Measurements from ENCODE around the gene KRT27. TPM values are rescaled to one million over a fixed set of nuclear protein-coding genes. Genes with fewer than 3 reads are reported as not detected.

The KRT27 gene
- total RNA-seq, 1 donor from 2014 or later = not detected

DNA sequence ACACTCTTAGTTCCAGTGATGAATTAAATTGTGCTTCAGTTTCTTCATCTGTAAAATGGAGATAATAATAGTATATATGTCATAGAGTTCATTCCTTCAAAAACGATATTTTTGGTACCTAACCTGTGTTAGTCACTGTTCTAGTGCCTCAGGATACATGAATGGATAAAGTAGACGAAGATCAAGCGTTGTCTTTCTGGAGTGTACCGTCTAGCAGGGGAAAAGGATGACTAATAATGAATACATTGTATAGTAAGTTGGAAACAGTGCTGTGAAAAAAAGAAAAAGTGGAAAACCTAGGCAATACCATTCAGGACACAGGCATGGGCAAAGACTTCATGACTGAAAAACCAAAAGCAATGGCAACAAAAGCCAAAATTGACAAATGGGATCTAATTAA lies 31.5 kb upstream of the KRT27 start:
- Histone ChIP-seq H3K27ac (no peak overlapping the region), H3K9me3 (ENCODE audit: low read depth) (no peaks in the 10 kb centered on the region), H3K4me1 (peaks cover 4% of the 10 kb centered on the region), H3F3A (ENCODE audit: low read depth) (peaks cover 22% of the 10 kb centered on the region), H3K27me3 (peaks cover 64% of the 10 kb centered on the region), H3K4me3 (no peak overlapping the region), H2AFZ (replicated peaks) (no peak overlapping the region), H3K4me2 (no peak overlapping the region), H4K20me1 (ENCODE audit: low read depth) (no peaks in the 10 kb centered on the region), H3K79me2 (ENCODE audit: low read depth) (peaks cover 7% of the 10 kb centered on the region), H3K9ac (no peak overlapping the region), H3K36me3 (no peaks in the 10 kb centered on the region)
- no peak for DNase-seq (ENCODE audit: low spot score)
- no peak overlapping the region for H3K27ac Mint-ChIP-seq
- H3K27me3 Mint-ChIP-seq (ENCODE audit: insufficient read depth, low read depth) = peaks cover 2% of the 10 kb centered on the region
- no peaks in the 10 kb centered on the region for H3K9me3 Mint-ChIP-seq
- H3K4me3 Mint-ChIP-seq = no peak overlapping the region
- peaks cover 9% of the 10 kb centered on the region for H3K4me1 Mint-ChIP-seq
- H3K36me3 Mint-ChIP-seq = peaks cover 3% of the 10 kb centered on the region
- TF ChIP-seq EZH2 (IDR thresholded peaks at IDR 0.05) (no peak), EZH2phosphoT487 (IDR thresholded peaks at IDR 0.05) (no peak)
- TF ChIP-seq, protein P1, sequence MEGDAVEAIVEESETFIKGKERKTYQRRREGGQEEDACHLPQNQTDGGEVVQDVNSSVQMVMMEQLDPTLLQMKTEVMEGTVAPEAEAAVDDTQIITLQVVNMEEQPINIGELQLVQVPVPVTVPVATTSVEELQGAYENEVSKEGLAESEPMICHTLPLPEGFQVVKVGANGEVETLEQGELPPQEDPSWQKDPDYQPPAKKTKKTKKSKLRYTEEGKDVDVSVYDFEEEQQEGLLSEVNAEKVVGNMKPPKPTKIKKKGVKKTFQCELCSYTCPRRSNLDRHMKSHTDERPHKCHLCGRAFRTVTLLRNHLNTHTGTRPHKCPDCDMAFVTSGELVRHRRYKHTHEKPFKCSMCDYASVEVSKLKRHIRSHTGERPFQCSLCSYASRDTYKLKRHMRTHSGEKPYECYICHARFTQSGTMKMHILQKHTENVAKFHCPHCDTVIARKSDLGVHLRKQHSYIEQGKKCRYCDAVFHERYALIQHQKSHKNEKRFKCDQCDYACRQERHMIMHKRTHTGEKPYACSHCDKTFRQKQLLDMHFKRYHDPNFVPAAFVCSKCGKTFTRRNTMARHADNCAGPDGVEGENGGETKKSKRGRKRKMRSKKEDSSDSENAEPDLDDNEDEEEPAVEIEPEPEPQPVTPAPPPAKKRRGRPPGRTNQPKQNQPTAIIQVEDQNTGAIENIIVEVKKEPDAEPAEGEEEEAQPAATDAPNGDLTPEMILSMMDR (IDR thresholded peaks at IDR 0.05) = no peak

DNA sequence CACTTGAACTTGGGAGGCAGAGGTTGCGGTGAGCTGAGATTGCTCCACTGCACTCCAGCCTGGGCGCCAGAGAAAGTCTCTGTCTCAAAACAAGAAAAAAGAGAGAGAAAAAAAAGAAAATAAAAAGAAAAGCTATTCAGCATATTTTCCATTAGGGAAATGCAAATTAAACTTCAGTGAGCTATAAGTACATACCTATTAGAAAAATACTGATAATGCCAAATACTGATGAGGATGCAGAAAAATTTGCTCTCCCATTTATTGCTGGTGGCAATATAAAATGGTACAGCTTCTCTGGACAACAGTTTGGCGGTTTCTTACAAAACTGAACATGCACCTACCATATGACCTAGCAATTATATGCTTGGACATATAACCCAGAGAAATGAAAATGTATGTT lies 30.3 kb upstream of the KRT27 start:
- H3K36me3 ChIP-seq = no peaks in the 10 kb centered on the region
- Mint-ChIP-seq H3K4me3 (no peak overlapping the region), H3K4me1 (peaks cover 3% of the 10 kb centered on the region), H3K36me3 (peaks cover 3% of the 10 kb centered on the region), H3K27me3 (ENCODE audit: insufficient read depth, low read depth) (peaks cover 2% of the 10 kb centered on the region), H3K9me3 (no peaks in the 10 kb centered on the region), H3K27ac (no peak overlapping the region)
- H3K9ac ChIP-seq = no peak overlapping the region
- H3K4me3 ChIP-seq = no peak overlapping the region
- H3K27me3 ChIP-seq = peaks cover 75% of the 10 kb centered on the region
- H3K4me1 ChIP-seq = no peaks in the 10 kb centered on the region
- no peak for TF ChIP-seq EZH2phosphoT487 (IDR thresholded peaks at IDR 0.05)
- TF ChIP-seq, protein P1 (IDR thresholded peaks at IDR 0.05) = no peak
- no peak for TF ChIP-seq EZH2 (IDR thresholded peaks at IDR 0.05)
- DNase-seq (ENCODE audit: low spot score) = no peak
- H3K4me2 ChIP-seq = no peak overlapping the region
- peaks cover 12% of the 10 kb centered on the region for H3F3A ChIP-seq (ENCODE audit: low read depth)
- H3K9me3 ChIP-seq (ENCODE audit: low read depth) = no peaks in the 10 kb centered on the region
- no peaks in the 10 kb centered on the region for H4K20me1 ChIP-seq (ENCODE audit: low read depth)
- no peak overlapping the region for H3K27ac ChIP-seq
- H3K79me2 ChIP-seq (ENCODE audit: low read depth) = no peaks in the 10 kb centered on the region
- H2AFZ ChIP-seq (replicated peaks) = no peak overlapping the region

DNA sequence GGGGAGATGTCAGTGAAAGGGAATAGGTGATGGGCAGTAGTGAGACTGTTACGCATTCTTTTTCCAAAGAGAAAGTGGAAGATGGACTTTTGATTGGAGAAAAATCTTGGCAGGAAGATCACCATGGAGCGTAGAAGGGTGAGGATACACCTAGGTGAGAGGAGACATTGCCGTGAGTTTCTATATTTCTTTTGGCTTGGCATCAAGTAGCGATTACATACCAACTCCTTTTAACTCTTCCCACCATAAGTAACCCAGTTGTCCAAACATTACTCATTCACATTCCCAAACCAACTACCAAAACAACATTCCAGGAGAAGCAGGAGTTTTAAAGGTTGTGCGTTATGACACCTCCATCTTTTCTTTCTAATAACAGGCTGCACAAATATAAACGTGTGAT lies 28.1 kb upstream of the KRT27 start:
- TF ChIP-seq EZH2 (IDR thresholded peaks at IDR 0.05) (no peak), EZH2phosphoT487 (IDR thresholded peaks at IDR 0.05) (no peak)
- TF ChIP-seq, protein P1 (IDR thresholded peaks at IDR 0.05) = no peak
- Mint-ChIP-seq H3K9me3 (no peaks in the 10 kb centered on the region), H3K4me1 (no peaks in the 10 kb centered on the region), H3K4me3 (no peak overlapping the region), H3K27ac (no peak overlapping the region), H3K27me3 (ENCODE audit: insufficient read depth, low read depth) (no peaks in the 10 kb centered on the region), H3K36me3 (no peaks in the 10 kb centered on the region)
- Histone ChIP-seq H3K36me3 (no peaks in the 10 kb centered on the region), H3K27ac (no peak overlapping the region), H3K27me3 (peaks cover 97% of the 10 kb centered on the region), H3K9ac (no peak overlapping the region), H4K20me1 (ENCODE audit: low read depth) (no peaks in the 10 kb centered on the region), H3F3A (ENCODE audit: low read depth) (no peaks in the 10 kb centered on the region), H3K4me1 (no peaks in the 10 kb centered on the region), H3K9me3 (ENCODE audit: low read depth) (no peaks in the 10 kb centered on the region), H2AFZ (replicated peaks) (no peak overlapping the region), H3K4me3 (no peak overlapping the region), H3K79me2 (ENCODE audit: low read depth) (no peaks in the 10 kb centered on the region), H3K4me2 (no peak overlapping the region)
- no peak for DNase-seq (ENCODE audit: low spot score)
